ENCODE results near the gene LLCFC1.

Gene LLCFC1

GRCh38 chr7:142894985-142895593 is 44.2 kb upstream of the LLCFC1 start:
- TF ChIP-seq CTCF (IDR thresholded peaks at IDR 0.05; ENCODE audit: low read depth, low read length, missing control alignments) = no peak
- no peak for DNase-seq (ENCODE audit: low read depth)
- no peak overlapping the region for H3K4me3 ChIP-seq (ENCODE audit: low read depth, low read length)

GRCh38 chr7:142896151-142896550 is 43.1 kb upstream of the LLCFC1 start:
- no peak overlapping the region for H3K4me3 ChIP-seq (ENCODE audit: low read depth, low read length)
- no peak for TF ChIP-seq CTCF (IDR thresholded peaks at IDR 0.05; ENCODE audit: low read depth, low read length, missing control alignments)

GRCh38 chr7:142896741-142897379 is 42.4 kb upstream of the LLCFC1 start:
- no peak overlapping the region for H3K4me3 ChIP-seq (ENCODE audit: low read depth, low read length)
- no peak for TF ChIP-seq CTCF (IDR thresholded peaks at IDR 0.05; ENCODE audit: low read depth, low read length, missing control alignments)
- DNase-seq (ENCODE audit: low read depth) = no peak

More at GRCh38 chr7:142896151-142896550, 43.1 kb upstream of the LLCFC1 start:
- no peak for DNase-seq (ENCODE audit: low read depth)

GRCh38 chr7:142897691-142898090 is 41.6 kb upstream of the LLCFC1 start:
- H3K4me3 ChIP-seq (ENCODE audit: low read depth, low read length) = no peak overlapping the region
- no peak for TF ChIP-seq CTCF (IDR thresholded peaks at IDR 0.05; ENCODE audit: low read depth, low read length, missing control alignments)
- no peak for DNase-seq (ENCODE audit: low read depth)

GRCh38 chr7:142898377-142899170 is 40.7 kb upstream of the LLCFC1 start:
- no peak overlapping the region for H3K4me3 ChIP-seq (ENCODE audit: low read depth, low read length)
- TF ChIP-seq CTCF (IDR thresholded peaks at IDR 0.05; ENCODE audit: low read depth, low read length, missing control alignments) = no peak
- DNase-seq (ENCODE audit: low read depth) = no peak

GRCh38 chr7:142899661-142900060 is 39.6 kb upstream of the LLCFC1 start:
- DNase-seq (ENCODE audit: low read depth) = no peak
- no peak for TF ChIP-seq CTCF (IDR thresholded peaks at IDR 0.05; ENCODE audit: low read depth, low read length, missing control alignments)
- H3K4me3 ChIP-seq (ENCODE audit: low read depth, low read length) = no peak overlapping the region
